GM21529 (cell line): ENCODE data around the gene PKNOX2.

ENCODE experiments used
- ATAC-seq: cut with Tn5 transposase; IDR thresholded peaks from one replicate; pipeline ENCODE4 v1.9.1; 2021; ENCODE audit not compliant: unreplicated experiment

PKNOX2 gene

GRCh38 chr11:125228993-125229392 lies 64.4 kb downstream of the PKNOX2 start:
- ATAC-seq: no peak

GRCh38 chr11:125229916-125230315 lies 65.4 kb downstream of the PKNOX2 start:
- no peak for ATAC-seq

- ATAC-seq: no peak
Measured at GRCh38 chr11:125233116-125233515, 68.6 kb downstream of the PKNOX2 start.

- ATAC-seq: no peak
Measured at GRCh38 chr11:125233736-125234275, 69.3 kb downstream of the PKNOX2 start.

- no peak for ATAC-seq
Measured at GRCh38 chr11:125235071-125235471, 70.5 kb downstream of the PKNOX2 start.

- no peak for ATAC-seq
Measured at GRCh38 chr11:125236072-125236825, 71.7 kb downstream of the PKNOX2 start.

GRCh38 chr11:125239585-125240560 lies 75.3 kb downstream of the PKNOX2 start:
- ATAC-seq: no peak

GRCh38 chr11:125241104-125241503 lies 76.6 kb downstream of the PKNOX2 start:
- ATAC-seq: no peak

- no peak for ATAC-seq
Measured at GRCh38 chr11:125242141-125242775, 77.7 kb downstream of the PKNOX2 start.

- no peak for ATAC-seq
Measured at GRCh38 chr11:125244166-125244565, 79.6 kb downstream of the PKNOX2 start.

GRCh38 chr11:125245299-125245698 lies 80.7 kb downstream of the PKNOX2 start:
- ATAC-seq: no peak

GRCh38 chr11:125247431-125247830 lies 82.9 kb downstream of the PKNOX2 start:
- ATAC-seq: no peak

- no peak for ATAC-seq
Measured at GRCh38 chr11:125250318-125251213, 86.0 kb downstream of the PKNOX2 start.

GRCh38 chr11:125251214-125251545 lies 86.6 kb downstream of the PKNOX2 start:
- ATAC-seq: no peak

GRCh38 chr11:125251956-125252355 lies 87.4 kb downstream of the PKNOX2 start:
- no peak for ATAC-seq

GRCh38 chr11:125253289-125253688 lies 88.7 kb downstream of the PKNOX2 start:
- ATAC-seq: no peak

- ATAC-seq: no peak
Measured at GRCh38 chr11:125253795-125254525, 89.4 kb downstream of the PKNOX2 start.

GRCh38 chr11:125256541-125257189 lies 92.1 kb downstream of the PKNOX2 start:
- ATAC-seq: no peak

- ATAC-seq: no peak
Measured at GRCh38 chr11:125257190-125257579, 92.6 kb downstream of the PKNOX2 start.
